Neural cell (in vitro differentiated cells): ENCODE results near the gene HMCN2.

Experiments used
- EP300 ChIP-seq: fragments of 450-650 bp; conservative IDR thresholded peaks from 2 replicates; pipeline ENCODE4 v1.6.1; 2014; ENCODE audit warnings: antibody characterized with exemption, mild to moderate bottlenecking, moderate library complexity; ENCODE audit not compliant: poor library complexity, severe bottlenecking
- EZH2 ChIP-seq: fragments of 200-600, 300-800 bp; shearing (Covaris generic), sonication (generic); IDR thresholded peaks from 2 replicates; pipeline ENCODE4 v1.6.1; 2014; ENCODE audit warnings: antibody characterized with exemption, low read length, borderline replicate concordance, mild to moderate bottlenecking; ENCODE audit not compliant: insufficient read depth, poor library complexity, severe bottlenecking
- MXI1 ChIP-seq: fragments of 450-650 bp; conservative IDR thresholded peaks from 2 replicates; pipeline ENCODE4 v1.6.1; 2014; ENCODE audit warnings: antibody characterized with exemption, mild to moderate bottlenecking; ENCODE audit not compliant: poor library complexity, severe bottlenecking
- POLR2AphosphoS5 ChIP-seq: IDR thresholded peaks from 2 replicates; pipeline ENCODE4 v1.6.1; 2012
- RAD21 ChIP-seq: fragments of 450-650 bp; conservative IDR thresholded peaks from 2 replicates; pipeline ENCODE4 v1.6.1; 2014; ENCODE audit warnings: antibody characterized with exemption, mild to moderate bottlenecking, moderate library complexity
- SMC3 ChIP-seq: fragments of 450-650 bp; conservative IDR thresholded peaks from 2 replicates; pipeline ENCODE4 v1.6.1; 2014; ENCODE audit warnings: antibody characterized with exemption, mild to moderate bottlenecking, moderate library complexity; ENCODE audit not compliant: poor library complexity
- TAF1 ChIP-seq: IDR thresholded peaks from 2 replicates; pipeline ENCODE4 v1.6.1; 2012; ENCODE audit warnings: low read depth
- TF ChIP-seq, protein P1 (sequence below): fragments of 450-650 bp; IDR thresholded peaks from 2 replicates; pipeline ENCODE4 v1.5.1; 2014; ENCODE audit warnings: antibody characterized with exemption, mild to moderate bottlenecking, moderate library complexity; ENCODE audit not compliant: poor library complexity, severe bottlenecking
- TF ChIP-seq, protein P2 (sequence below): IDR thresholded peaks from 2 replicates; pipeline ENCODE4 v1.6.1; 2012; ENCODE audit warnings: borderline replicate concordance

GRCh38 chr9:130390390-130390789 is 124.8 kb downstream of the HMCN2 start:
- TF ChIP-seq POLR2AphosphoS5 (no peak), EZH2 (no peak), EP300 (no peak), SMC3 (no peak), RAD21 (no peak), TAF1 (no peak), MXI1 (no peak)
- TF ChIP-seq, protein P1, sequence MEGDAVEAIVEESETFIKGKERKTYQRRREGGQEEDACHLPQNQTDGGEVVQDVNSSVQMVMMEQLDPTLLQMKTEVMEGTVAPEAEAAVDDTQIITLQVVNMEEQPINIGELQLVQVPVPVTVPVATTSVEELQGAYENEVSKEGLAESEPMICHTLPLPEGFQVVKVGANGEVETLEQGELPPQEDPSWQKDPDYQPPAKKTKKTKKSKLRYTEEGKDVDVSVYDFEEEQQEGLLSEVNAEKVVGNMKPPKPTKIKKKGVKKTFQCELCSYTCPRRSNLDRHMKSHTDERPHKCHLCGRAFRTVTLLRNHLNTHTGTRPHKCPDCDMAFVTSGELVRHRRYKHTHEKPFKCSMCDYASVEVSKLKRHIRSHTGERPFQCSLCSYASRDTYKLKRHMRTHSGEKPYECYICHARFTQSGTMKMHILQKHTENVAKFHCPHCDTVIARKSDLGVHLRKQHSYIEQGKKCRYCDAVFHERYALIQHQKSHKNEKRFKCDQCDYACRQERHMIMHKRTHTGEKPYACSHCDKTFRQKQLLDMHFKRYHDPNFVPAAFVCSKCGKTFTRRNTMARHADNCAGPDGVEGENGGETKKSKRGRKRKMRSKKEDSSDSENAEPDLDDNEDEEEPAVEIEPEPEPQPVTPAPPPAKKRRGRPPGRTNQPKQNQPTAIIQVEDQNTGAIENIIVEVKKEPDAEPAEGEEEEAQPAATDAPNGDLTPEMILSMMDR: no peak
- TF ChIP-seq, protein P2, sequence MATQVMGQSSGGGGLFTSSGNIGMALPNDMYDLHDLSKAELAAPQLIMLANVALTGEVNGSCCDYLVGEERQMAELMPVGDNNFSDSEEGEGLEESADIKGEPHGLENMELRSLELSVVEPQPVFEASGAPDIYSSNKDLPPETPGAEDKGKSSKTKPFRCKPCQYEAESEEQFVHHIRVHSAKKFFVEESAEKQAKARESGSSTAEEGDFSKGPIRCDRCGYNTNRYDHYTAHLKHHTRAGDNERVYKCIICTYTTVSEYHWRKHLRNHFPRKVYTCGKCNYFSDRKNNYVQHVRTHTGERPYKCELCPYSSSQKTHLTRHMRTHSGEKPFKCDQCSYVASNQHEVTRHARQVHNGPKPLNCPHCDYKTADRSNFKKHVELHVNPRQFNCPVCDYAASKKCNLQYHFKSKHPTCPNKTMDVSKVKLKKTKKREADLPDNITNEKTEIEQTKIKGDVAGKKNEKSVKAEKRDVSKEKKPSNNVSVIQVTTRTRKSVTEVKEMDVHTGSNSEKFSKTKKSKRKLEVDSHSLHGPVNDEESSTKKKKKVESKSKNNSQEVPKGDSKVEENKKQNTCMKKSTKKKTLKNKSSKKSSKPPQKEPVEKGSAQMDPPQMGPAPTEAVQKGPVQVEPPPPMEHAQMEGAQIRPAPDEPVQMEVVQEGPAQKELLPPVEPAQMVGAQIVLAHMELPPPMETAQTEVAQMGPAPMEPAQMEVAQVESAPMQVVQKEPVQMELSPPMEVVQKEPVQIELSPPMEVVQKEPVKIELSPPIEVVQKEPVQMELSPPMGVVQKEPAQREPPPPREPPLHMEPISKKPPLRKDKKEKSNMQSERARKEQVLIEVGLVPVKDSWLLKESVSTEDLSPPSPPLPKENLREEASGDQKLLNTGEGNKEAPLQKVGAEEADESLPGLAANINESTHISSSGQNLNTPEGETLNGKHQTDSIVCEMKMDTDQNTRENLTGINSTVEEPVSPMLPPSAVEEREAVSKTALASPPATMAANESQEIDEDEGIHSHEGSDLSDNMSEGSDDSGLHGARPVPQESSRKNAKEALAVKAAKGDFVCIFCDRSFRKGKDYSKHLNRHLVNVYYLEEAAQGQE: no peak
